Measurements from ENCODE around the gene HINFP. TPM values are rescaled to one million over a fixed set of nuclear protein-coding genes. Genes with fewer than 3 reads are reported as not detected.

The HINFP gene
- total and polyA plus RNA-seq, 2 of the 8 experiments (the other 6 are each of a cell fraction or from before 2014, with no cell fraction given) = 35.0 to 37.3 TPM

DNA sequence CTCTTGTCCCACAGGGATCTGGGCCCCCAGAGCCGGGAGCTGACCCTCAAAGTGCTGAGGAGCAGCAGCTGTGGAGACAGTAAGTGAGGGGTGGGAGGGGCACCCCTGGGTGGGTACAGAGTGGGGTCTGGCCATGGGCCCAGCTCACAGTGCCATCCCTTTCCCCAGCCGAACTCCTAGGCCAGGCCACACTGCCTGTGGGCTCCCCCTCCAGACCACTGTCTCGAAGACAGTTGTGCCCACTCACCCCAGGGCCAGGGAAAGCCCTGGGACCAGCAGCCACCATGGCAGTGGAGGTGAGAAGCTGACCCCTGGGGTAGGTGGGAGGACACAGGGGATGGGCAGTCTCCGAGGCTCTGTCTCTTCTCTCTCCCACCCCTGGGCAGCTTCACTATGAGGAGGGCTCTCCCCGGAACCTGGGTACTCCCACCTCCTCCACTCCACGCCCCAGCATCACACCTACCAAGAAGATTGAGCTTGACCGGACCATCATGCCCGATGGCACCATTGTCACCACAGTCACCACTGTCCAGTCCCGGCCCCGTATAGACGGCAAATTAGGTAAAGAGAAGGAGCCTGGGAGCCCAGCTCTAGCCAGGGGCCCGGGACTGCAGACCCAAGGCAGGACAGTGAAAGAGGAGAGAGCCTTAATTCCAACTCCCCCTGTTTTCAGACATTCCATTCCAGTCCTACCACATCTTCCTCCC, 8.9 kb upstream of the HINFP start (continued):
- TF ChIP-seq CHD7 (IDR thresholded peaks at IDR 0.05; ENCODE audit: insufficient replicate concordance, low read length) = no peak
- no peak for TF ChIP-seq MAFK (IDR thresholded peaks at IDR 0.05; ENCODE audit: low read depth, low read length)
- TF ChIP-seq POLR2A (IDR thresholded peaks at IDR 0.05; ENCODE audit: control extremely low read depth in 1 of 2, low read depth in 2 of 2, low read length in 2 of 2) = no peak
- TF ChIP-seq KDM4A (IDR thresholded peaks at IDR 0.05; ENCODE audit: low read depth, low read length, severe bottlenecking) = no peak
- TF ChIP-seq ZNF274 (IDR thresholded peaks at IDR 0.05; ENCODE audit: borderline replicate concordance, extremely low read depth, low read length) = no peak
- TF ChIP-seq HDAC6 (IDR thresholded peaks at IDR 0.05; ENCODE audit: low read depth, low read length) = no peak

Data from H1 (cell line).